Measurements from ENCODE around the gene DMBT1. TPM values are rescaled to one million over a fixed set of nuclear protein-coding genes. Genes with fewer than 3 reads are reported as not detected.

Gene DMBT1
- total RNA-seq, 2 experiments from 2014 or later = not detected

DNA sequence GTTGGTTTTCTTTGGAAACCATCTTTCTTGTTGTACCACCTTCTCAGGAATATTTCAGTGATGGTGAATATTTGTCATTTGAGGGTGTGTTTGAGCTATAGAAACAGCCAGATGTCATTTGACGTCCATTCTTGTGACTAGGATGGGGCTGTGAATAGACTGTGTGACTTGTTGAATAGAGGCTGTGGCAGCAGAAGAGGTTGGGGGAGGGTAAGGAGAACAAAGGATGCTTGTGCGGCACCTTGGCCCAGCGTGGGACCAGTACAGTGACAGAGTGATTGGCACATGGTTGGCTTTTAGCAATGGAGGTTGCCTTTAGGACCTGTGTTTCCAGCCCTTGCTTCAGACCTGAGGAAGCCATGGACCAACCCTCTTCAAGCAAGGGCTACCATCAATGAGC lies 11.3 kb downstream of the DMBT1 start:
- Histone ChIP-seq H4K20me1 (ENCODE audit: insufficient read depth, low read length) (no peaks in the 10 kb centered on the region), H3K4me2 (ENCODE audit: low read length) (no peak overlapping the region), H3K36me3 (ENCODE audit: insufficient read depth, low read length) (no peaks in the 10 kb centered on the region), H3K9me2 (ENCODE audit: insufficient read depth, low read length) (no peaks in the 10 kb centered on the region), H3K79me2 (ENCODE audit: insufficient read depth, low read depth, low read length) (no peaks in the 10 kb centered on the region), H3K27ac (ENCODE audit: low read depth, low read length, poor library complexity, severe bottlenecking) (no peak overlapping the region), H3K4me3 (ENCODE audit: low read depth, low read length, poor library complexity, severe bottlenecking) (no peak overlapping the region), H3K9me3 (ENCODE audit: low read length) (no peaks in the 10 kb centered on the region), H3K4me1 (ENCODE audit: insufficient read depth, low read length, poor library complexity, severe bottlenecking) (no peaks in the 10 kb centered on the region), H2AFZ (ENCODE audit: low read length) (no peak overlapping the region)
- POLR2A ChIA-PET = no interaction called here
- BruUV-seq (replicated peaks) = no TSS peak
- no peak for TF ChIP-seq EZH2phosphoT487 (IDR thresholded peaks at IDR 0.05; ENCODE audit: borderline replicate concordance, low read depth, low read length)
- TF ChIP-seq, protein P1, sequence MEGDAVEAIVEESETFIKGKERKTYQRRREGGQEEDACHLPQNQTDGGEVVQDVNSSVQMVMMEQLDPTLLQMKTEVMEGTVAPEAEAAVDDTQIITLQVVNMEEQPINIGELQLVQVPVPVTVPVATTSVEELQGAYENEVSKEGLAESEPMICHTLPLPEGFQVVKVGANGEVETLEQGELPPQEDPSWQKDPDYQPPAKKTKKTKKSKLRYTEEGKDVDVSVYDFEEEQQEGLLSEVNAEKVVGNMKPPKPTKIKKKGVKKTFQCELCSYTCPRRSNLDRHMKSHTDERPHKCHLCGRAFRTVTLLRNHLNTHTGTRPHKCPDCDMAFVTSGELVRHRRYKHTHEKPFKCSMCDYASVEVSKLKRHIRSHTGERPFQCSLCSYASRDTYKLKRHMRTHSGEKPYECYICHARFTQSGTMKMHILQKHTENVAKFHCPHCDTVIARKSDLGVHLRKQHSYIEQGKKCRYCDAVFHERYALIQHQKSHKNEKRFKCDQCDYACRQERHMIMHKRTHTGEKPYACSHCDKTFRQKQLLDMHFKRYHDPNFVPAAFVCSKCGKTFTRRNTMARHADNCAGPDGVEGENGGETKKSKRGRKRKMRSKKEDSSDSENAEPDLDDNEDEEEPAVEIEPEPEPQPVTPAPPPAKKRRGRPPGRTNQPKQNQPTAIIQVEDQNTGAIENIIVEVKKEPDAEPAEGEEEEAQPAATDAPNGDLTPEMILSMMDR (conservative IDR thresholded peaks at IDR 0.05; ENCODE audit: low read length) = no peak
- no peak for DNase-seq (ENCODE audit: low spot score)
- intact Hi-C loops (cut with micrococcal nuclease; ENCODE audit: unreplicated experiment) = no loop called here
- CTCF ChIA-PET (ENCODE audit: unreplicated experiment) = no interaction called here

DNA sequence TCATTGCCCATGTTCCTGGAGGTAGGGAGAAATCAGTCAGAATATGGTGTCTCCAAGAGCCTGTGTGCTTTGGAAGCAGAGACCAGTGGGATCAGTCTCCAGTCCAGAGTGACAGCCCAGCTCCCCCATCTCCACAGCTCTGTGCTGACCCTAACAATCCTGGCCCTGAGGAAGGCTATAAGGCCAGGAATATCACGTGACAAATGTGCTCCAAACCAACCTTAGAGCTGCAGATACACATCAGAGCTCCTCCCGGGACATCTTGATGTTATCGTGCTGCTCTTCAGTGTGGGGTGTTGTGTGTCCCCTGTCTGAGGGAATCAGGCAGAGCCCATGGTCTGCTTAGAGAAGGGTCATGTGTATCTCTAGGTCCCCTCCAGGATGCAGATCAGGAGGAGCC lies 15.2 kb downstream of the DMBT1 start:
- DNase-seq (ENCODE audit: low spot score) = no peak
- H3K9me3 ChIP-seq (ENCODE audit: low read length) = no peaks in the 10 kb centered on the region
- CTCF ChIA-PET (ENCODE audit: unreplicated experiment) = no interaction called here

DNA sequence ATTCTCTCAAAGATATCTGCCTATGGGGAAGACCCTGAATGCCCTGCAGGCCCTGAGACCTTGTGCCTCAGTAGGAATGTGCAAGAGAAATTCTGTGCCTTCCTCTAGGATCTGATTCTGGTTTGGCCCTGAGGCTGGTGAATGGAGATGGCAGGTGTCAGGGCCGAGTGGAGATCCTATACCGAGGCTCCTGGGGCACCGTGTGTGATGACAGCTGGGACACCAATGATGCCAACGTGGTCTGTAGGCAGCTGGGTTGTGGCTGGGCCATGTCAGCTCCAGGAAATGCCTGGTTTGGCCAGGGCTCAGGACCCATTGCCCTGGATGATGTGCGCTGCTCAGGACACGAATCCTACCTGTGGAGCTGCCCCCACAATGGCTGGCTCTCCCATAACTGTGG lies 15.7 kb downstream of the DMBT1 start:
- H2AFZ ChIP-seq (ENCODE audit: low read length) = no peak overlapping the region
- intact Hi-C loops (cut with micrococcal nuclease; ENCODE audit: unreplicated experiment) = no loop called here
- H3K27ac ChIP-seq (ENCODE audit: low read depth, low read length, poor library complexity, severe bottlenecking) = no peak overlapping the region
- H3K79me2 ChIP-seq (ENCODE audit: insufficient read depth, low read depth, low read length) = no peaks in the 10 kb centered on the region
- H3K36me3 ChIP-seq (ENCODE audit: insufficient read depth, low read length) = no peaks in the 10 kb centered on the region
- DNase-seq (ENCODE audit: low spot score) = no peak
- no peaks in the 10 kb centered on the region for H3K9me3 ChIP-seq (ENCODE audit: low read length)
- BruUV-seq (replicated peaks) = no TSS peak
- ChIA-PET CTCF (ENCODE audit: unreplicated experiment) (no interaction called here), POLR2A (no interaction called here)
- no peaks in the 10 kb centered on the region for H4K20me1 ChIP-seq (ENCODE audit: insufficient read depth, low read length)
- H3K9me2 ChIP-seq (ENCODE audit: insufficient read depth, low read length) = no peaks in the 10 kb centered on the region
- no peak for TF ChIP-seq EZH2phosphoT487 (IDR thresholded peaks at IDR 0.05; ENCODE audit: borderline replicate concordance, low read depth, low read length)
- TF ChIP-seq, protein P1 (conservative IDR thresholded peaks at IDR 0.05; ENCODE audit: low read length) = no peak
- H3K4me3 ChIP-seq (ENCODE audit: low read depth, low read length, poor library complexity, severe bottlenecking) = no peak overlapping the region
- H3K4me1 ChIP-seq (ENCODE audit: insufficient read depth, low read length, poor library complexity, severe bottlenecking) = no peaks in the 10 kb centered on the region
- H3K4me2 ChIP-seq (ENCODE audit: low read length) = no peak overlapping the region

More for the DNA sequence above, 15.2 kb downstream of the DMBT1 start:
- H3K36me3 ChIP-seq (ENCODE audit: insufficient read depth, low read length) = no peaks in the 10 kb centered on the region
- intact Hi-C loops (cut with micrococcal nuclease; ENCODE audit: unreplicated experiment) = no loop called here
- no peak for TF ChIP-seq EZH2phosphoT487 (IDR thresholded peaks at IDR 0.05; ENCODE audit: borderline replicate concordance, low read depth, low read length)
- TF ChIP-seq, protein P1 (conservative IDR thresholded peaks at IDR 0.05; ENCODE audit: low read length) = no peak
- H4K20me1 ChIP-seq (ENCODE audit: insufficient read depth, low read length) = no peaks in the 10 kb centered on the region
- no peak overlapping the region for H2AFZ ChIP-seq (ENCODE audit: low read length)
- H3K4me3 ChIP-seq (ENCODE audit: low read depth, low read length, poor library complexity, severe bottlenecking) = no peak overlapping the region
- no peak overlapping the region for H3K4me2 ChIP-seq (ENCODE audit: low read length)
- H3K9me2 ChIP-seq (ENCODE audit: insufficient read depth, low read length) = no peaks in the 10 kb centered on the region
- no peaks in the 10 kb centered on the region for H3K79me2 ChIP-seq (ENCODE audit: insufficient read depth, low read depth, low read length)
- no peaks in the 10 kb centered on the region for H3K4me1 ChIP-seq (ENCODE audit: insufficient read depth, low read length, poor library complexity, severe bottlenecking)
- POLR2A ChIA-PET = no interaction called here
- BruUV-seq (replicated peaks) = no TSS peak
- no peak overlapping the region for H3K27ac ChIP-seq (ENCODE audit: low read depth, low read length, poor library complexity, severe bottlenecking)

Data from OCI-LY7 (cell line).